ENCODE measurements around the gene PBX1. TPM values are rescaled to one million over a fixed set of nuclear protein-coding genes. Genes with fewer than 3 reads are reported as not detected.

Gene PBX1
- total RNA-seq, 2 donors from 2014 or later = 50.5 to 53.1 TPM

GRCh38 chr1:164768619-164769018 is 209.6 kb downstream of the PBX1 start:
- Histone ChIP-seq H3K36me3 (no peaks in the 10 kb centered on the region), H3K27ac (peak overlapping the region; percentile 54 to 69), H3K4me1 (ENCODE audit: control insufficient read depth in 1 of 2, low read depth in 2 of 2) (peaks cover 34 to 83% of the 10 kb centered on the region in 2 donors), H3K9me3 (no peaks in the 10 kb centered on the region), H3K4me3 (no peak overlapping the region), H3K27me3 (replicated peaks; ENCODE audit: insufficient read depth) (no peaks in the 10 kb centered on the region)
- DNase-seq (ENCODE audit: low spot score) (no peak), ATAC-seq (ENCODE audit: insufficient number of reproducible peaks, low FRiP score, low read depth) (no peak)
- no peak for TF ChIP-seq CTCF (IDR thresholded peaks at IDR 0.05)

GRCh38 chr1:164769486-164770130 is 210.6 kb downstream of the PBX1 start:
- no peaks in the 10 kb centered on the region for H3K27me3 ChIP-seq (replicated peaks; ENCODE audit: insufficient read depth)
- H3K4me1 ChIP-seq (ENCODE audit: control insufficient read depth in 1 of 2, low read depth in 2 of 2) = peaks cover 34 to 83% of the 10 kb centered on the region in 2 donors
- no peaks in the 10 kb centered on the region for H3K9me3 ChIP-seq
- no peak for TF ChIP-seq CTCF (IDR thresholded peaks at IDR 0.05)
- no peaks in the 10 kb centered on the region for H3K36me3 ChIP-seq
- peak overlapping the region in 1 of 2 donors; percentile 54 for H3K27ac ChIP-seq
- no peak overlapping the region for H3K4me3 ChIP-seq
- ATAC-seq (ENCODE audit: insufficient number of reproducible peaks, low FRiP score, low read depth) (no peak), DNase-seq (ENCODE audit: low spot score) (no peak)

- ATAC-seq (ENCODE audit: insufficient number of reproducible peaks, low FRiP score, low read depth) = no peak
- Histone ChIP-seq H3K4me3 (no peak overlapping the region), H3K36me3 (no peaks in the 10 kb centered on the region), H3K9me3 (no peaks in the 10 kb centered on the region), H3K27ac (peak overlapping the region; percentile 64 to 77), H3K4me1 (ENCODE audit: control insufficient read depth in 1 of 2, low read depth in 2 of 2) (peaks cover 34 to 83% of the 10 kb centered on the region in 2 donors), H3K27me3 (replicated peaks; ENCODE audit: insufficient read depth) (no peaks in the 10 kb centered on the region)
- TF ChIP-seq CTCF (IDR thresholded peaks at IDR 0.05) = no peak
- no peak for DNase-seq (ENCODE audit: low spot score)
These were observed 211.1 kb downstream of the PBX1 start for GRCh38 chr1:164770131-164770529.

GRCh38 chr1:164771041-164771618 is 212.1 kb downstream of the PBX1 start:
- peak overlapping the region; percentile 55 for H3K4me3 ChIP-seq
- no peak for TF ChIP-seq CTCF (IDR thresholded peaks at IDR 0.05)
- no peaks in the 10 kb centered on the region for H3K27me3 ChIP-seq (replicated peaks; ENCODE audit: insufficient read depth)
- H3K36me3 ChIP-seq = no peaks in the 10 kb centered on the region
- ATAC-seq (ENCODE audit: insufficient number of reproducible peaks, low FRiP score, low read depth) = no peak
- peak overlapping the region; percentile 64 to 77 for H3K27ac ChIP-seq
- H3K4me1 ChIP-seq (ENCODE audit: control insufficient read depth in 1 of 2, low read depth in 2 of 2) = peaks cover 33 to 77% of the 10 kb centered on the region in 2 donors
- DNase-seq (ENCODE audit: low spot score) = no peak
- no peaks in the 10 kb centered on the region for H3K9me3 ChIP-seq

- H3K27me3 ChIP-seq (replicated peaks; ENCODE audit: insufficient read depth) = no peaks in the 10 kb centered on the region
- no peaks in the 10 kb centered on the region for H3K9me3 ChIP-seq
- no peak for TF ChIP-seq CTCF (IDR thresholded peaks at IDR 0.05)
- ATAC-seq (ENCODE audit: insufficient number of reproducible peaks, low FRiP score, low read depth) = peak; percentile 51
- peak overlapping the region; percentile 55 for H3K4me3 ChIP-seq
- H3K4me1 ChIP-seq (ENCODE audit: control insufficient read depth in 1 of 2, low read depth in 2 of 2) = peaks cover 28 to 72% of the 10 kb centered on the region in 2 donors
- peak overlapping the region; percentile 64 to 77 for H3K27ac ChIP-seq
- H3K36me3 ChIP-seq = no peaks in the 10 kb centered on the region
- DNase-seq (ENCODE audit: low spot score) = no peak
These were observed 212.8 kb downstream of the PBX1 start for GRCh38 chr1:164771619-164772361.
